Measurements from ENCODE around the gene ATP7A. TPM values are rescaled to one million over a fixed set of nuclear protein-coding genes. Genes with fewer than 3 reads are reported as not detected.

The ATP7A gene
- total and polyA plus RNA-seq, 2 donors (not counting 3 experiments of a cell fraction or from before 2014, with no cell fraction given): 3.1 to 8.8 TPM

- CTCF ChIA-PET: interaction anchor here (2.2 kb wide), 1 partner anchor 8 kb away, joined by 6 read pairs; no protein-coding TSS in a partner anchor
- Histone ChIP-seq H3K79me2 (ENCODE audit: control insufficient read depth, insufficient read depth, low read length) (no peaks in the 10 kb centered on the region), H3K4me3 (replicated peaks in 1 of 3; ENCODE audit: insufficient read depth in 1 of 3, low read depth in 1 of 3, low read length in 3 of 3) (no peak overlapping the region), H3K4me1 (ENCODE audit: control insufficient read depth, extremely low read depth, insufficient read depth, low read length) (peaks cover 19% of the 10 kb centered on the region), H3K4me2 (ENCODE audit: insufficient read depth, low read length) (no peak overlapping the region), H3K27ac (ENCODE audit: insufficient read depth, low read depth, low read length) (no peak overlapping the region), H3K9ac (replicated peaks; ENCODE audit: extremely low read depth, insufficient read depth, low read length) (no peak overlapping the region), H3K36me3 (ENCODE audit: control insufficient read depth in 2 of 2, extremely low read depth in 1 of 2, insufficient read depth in 2 of 2, low read length in 2 of 2) (no peaks in the 10 kb centered on the region), H3K27me3 (ENCODE audit: control insufficient read depth in 2 of 2, insufficient read depth in 2 of 2, low read length in 2 of 2) (no peaks in the 10 kb centered on the region), H2AFZ (ENCODE audit: low read depth, low read length) (no peak overlapping the region), H4K20me1 (replicated peaks; ENCODE audit: control insufficient read depth, extremely low read depth, insufficient read depth, low read length) (no peaks in the 10 kb centered on the region), H3K9me1 (replicated peaks; ENCODE audit: control insufficient read depth, extremely low read depth, insufficient read depth, low read length) (no peaks in the 10 kb centered on the region), H3K9me3 (replicated peaks; ENCODE audit: control insufficient read depth, insufficient read depth, low read length) (no peaks in the 10 kb centered on the region)
- no peak for TF ChIP-seq POLR2AphosphoS5 (IDR thresholded peaks at IDR 0.05; ENCODE audit: insufficient read depth, low read depth, low read length)
- no peak for TF ChIP-seq MYC (IDR thresholded peaks at IDR 0.05; ENCODE audit: low read depth, low read length)
- no peak for TF ChIP-seq POLR2A (IDR thresholded peaks at IDR 0.05; ENCODE audit: low read depth, low read length)
- TF ChIP-seq MAX (IDR thresholded peaks at IDR 0.05; ENCODE audit: insufficient read depth, insufficient read length): no peak
- no peak for TF ChIP-seq EZH2 (IDR thresholded peaks at IDR 0.05; ENCODE audit: borderline replicate concordance, low read depth, low read length, severe bottlenecking)
- TF ChIP-seq GATA2 (IDR thresholded peaks at IDR 0.05; ENCODE audit: insufficient read depth, insufficient read length, low read depth, low read length): no peak
- FAIRE-seq (no peak), DNase-seq (ENCODE audit: low read depth, low spot score) (no peak)
- BruUV-seq (replicated peaks): no TSS peak
- intact Hi-C loops (cut with micrococcal nuclease): loop anchor here (5.0 kb wide), 1 partner anchor 519 kb away; no protein-coding TSS in a partner anchor
- POLR2A ChIA-PET: no interaction called here
- dilution Hi-C loops (cut with MboI; ENCODE audit: extremely low pct_ligation_motif_present, low sequenced_read_pairs): no loop called here
Measured at GRCh38 chrX:77961063-77961462, 50.6 kb downstream of the ATP7A start.
